Astrocyte (in vitro differentiated cells and primary cell): Measurements from ENCODE around the gene KIF5A. TPM values are rescaled to one million over a fixed set of nuclear protein-coding genes. Genes with fewer than 3 reads are reported as not detected.

Experiments used
- DNase-seq: peaks from one replicate; pipeline ENCODE4 v3.0.0-alpha.2; 2010; ENCODE audit warnings: low read depth
- FAIRE-seq: peaks from 2 replicates; lab custom pipeline; 2011; peaks lifted over from hg19 to GRCh38; lab: Jason Lieb, UNC
- H2AFZ ChIP-seq: 2 replicates; pipeline ENCODE4 v1.6.0; 2012; ENCODE audit warnings: low read depth, low read length, inconsistent platforms
- H3K27ac ChIP-seq: 2 replicates; pipeline ENCODE4 v1.5.1; 2011; ENCODE audit warnings: low read depth, low read length, inconsistent platforms
- H3K27me3 ChIP-seq: 2 replicates; pipeline ENCODE4 v1.6.0; 2011; ENCODE audit warnings: low read length, inconsistent platforms; ENCODE audit not compliant: insufficient read depth
- H3K36me3 ChIP-seq: 2 replicates; pipeline ENCODE4 v1.5.1; 2011; ENCODE audit warnings: low read length, inconsistent platforms; ENCODE audit not compliant: insufficient read depth
- H3K4me1 ChIP-seq: 2 replicates; pipeline ENCODE4 v1.5.1; 2011; ENCODE audit warnings: low read length, inconsistent platforms; ENCODE audit not compliant: insufficient read depth
- H3K4me2 ChIP-seq: 2 replicates; pipeline ENCODE4 v1.6.0; 2012; ENCODE audit warnings: low read length, inconsistent platforms
- H3K4me3 ChIP-seq: 2 replicates; pipeline ENCODE4 v1.5.1; 2011; ENCODE audit warnings: low read depth, mild to moderate bottlenecking, low read length, inconsistent platforms; ENCODE audit not compliant: insufficient read depth
- H3K79me2 ChIP-seq: 2 replicates; pipeline ENCODE4 v1.6.0; 2012; ENCODE audit warnings: mild to moderate bottlenecking, low read length, inconsistent platforms; ENCODE audit not compliant: insufficient read depth
- H3K9ac ChIP-seq: 2 replicates; pipeline ENCODE4 v1.6.0; 2012; ENCODE audit warnings: mild to moderate bottlenecking, low read length, inconsistent platforms
- H3K9me3 ChIP-seq: 2 replicates; pipeline ENCODE4 v1.5.1; 2012; ENCODE audit warnings: low read depth, mild to moderate bottlenecking, low read length, inconsistent platforms; ENCODE audit not compliant: insufficient read depth
- H4K20me1 ChIP-seq: 2 replicates; pipeline ENCODE4 v1.6.0; 2012; ENCODE audit warnings: low read length, inconsistent platforms; ENCODE audit not compliant: insufficient read depth
- H3K27ac Mint-ChIP-seq: one replicate; pipeline ENCODE4 v1.8.0; 2021; ENCODE audit warnings: mild to moderate bottlenecking, mixed read lengths; ENCODE audit not compliant: unreplicated experiment
- H3K27me3 Mint-ChIP-seq: one replicate; pipeline ENCODE4 v1.8.0; 2021; ENCODE audit warnings: low read depth, mixed read lengths; ENCODE audit not compliant: unreplicated experiment
- H3K36me3 Mint-ChIP-seq: one replicate; pipeline ENCODE4 v1.8.0; 2021; ENCODE audit warnings: low read depth, mixed read lengths; ENCODE audit not compliant: unreplicated experiment
- H3K4me1 Mint-ChIP-seq: one replicate; pipeline ENCODE4 v1.8.0; 2021; ENCODE audit warnings: low read depth, mixed read lengths; ENCODE audit not compliant: unreplicated experiment
- H3K4me3 Mint-ChIP-seq: one replicate; pipeline ENCODE4 v1.8.0; 2021; ENCODE audit warnings: mild to moderate bottlenecking, moderate library complexity, mixed read lengths; ENCODE audit not compliant: unreplicated experiment
- H3K9me3 Mint-ChIP-seq: one replicate; pipeline ENCODE4 v1.8.0; 2021; ENCODE audit warnings: mild to moderate bottlenecking, mixed read lengths; ENCODE audit not compliant: unreplicated experiment
- CTCF ChIP-seq: IDR thresholded peaks from 2 replicates; pipeline ENCODE4 v1.5.1; 2011; ENCODE audit warnings: low read depth, mild to moderate bottlenecking, inconsistent platforms, low read length, moderate library complexity; ENCODE audit not compliant: insufficient read depth
- EZH2 ChIP-seq: IDR thresholded peaks from 2 replicates; pipeline ENCODE4 v1.6.1; 2012; ENCODE audit warnings: mild to moderate bottlenecking, low read length, inconsistent platforms; ENCODE audit not compliant: insufficient read depth
- microRNA-seq: library from miRNA; unstranded; fragments of <30 nt; microRNA quantifications from one replicate; pipeline ENCODE4 v1.2.0, GENCODE V29; 2020
- total RNA-seq: library from RNA; stranded (reverse); gene quantifications from 2 replicates; pipeline ENCODE4 v1.2.1, GENCODE V29; 2021

Gene KIF5A
- total RNA-seq, 1 donor from 2014 or later = 7.2 TPM

- Histone ChIP-seq H3K27me3 (peaks cover 28% of the 10 kb centered on the region), H3K4me2 (peak within 1 kb of the TSS; percentile 91), H3K79me2 (no peaks in the 10 kb centered on the region), H3K4me1 (peaks cover 5% of the 10 kb centered on the region), H3K9me3 (no peaks in the 10 kb centered on the region), H3K36me3 (no peaks in the 10 kb centered on the region), H3K27ac (no peak within 1 kb of the TSS), H4K20me1 (no peaks in the 10 kb centered on the region), H3K4me3 (peak within 1 kb of the TSS; percentile 62), H2AFZ (peak within 1 kb of the TSS; percentile 83), H3K9ac (peak within 1 kb of the TSS; percentile 60)
- TF ChIP-seq CTCF = peak; percentile 49
- no peak for TF ChIP-seq EZH2
- DNase-seq = no peak
- Mint-ChIP-seq H3K27ac (no peak within 1 kb of the TSS), H3K4me3 (peak within 1 kb of the TSS; percentile 70), H3K4me1 (no peaks in the 10 kb centered on the region), H3K9me3 (peaks cover 2% of the 10 kb centered on the region), H3K27me3 (peaks cover 50% of the 10 kb centered on the region), H3K36me3 (no peaks in the 10 kb centered on the region)
- FAIRE-seq = no peak
Observed at GRCh38 chr12:57632958-57633840, 83.4 kb downstream of the KIF5A start, which contains the start of gene B4GALNT1. Gene B4GALNT1 (minus strand): TSS chr12:57633201. CDS start chr12:57632132, 1,069 bp downstream.

Small RNAs within 50 kb of the gene (microRNA-seq; reads per million reads assigned to microRNA genes)
- 1.4 reads per million for gene MIR616
- not detected for gene MIR6758

Other genes with a start within 250 kb of the KIF5A start
- gene R3HDM2, start 119.0 kb upstream of the KIF5A start, total RNA-seq = 18.8 and 19.2 TPM in 2 replicates
- not detected in 2 replicates for gene INHBC, start 115.3 kb upstream of the KIF5A start, total RNA-seq
- gene INHBE, start 94.7 kb upstream of the KIF5A start, total RNA-seq = 24.6 and 37.5 TPM in 2 replicates
- 5.8 and 6.8 TPM in 2 replicates for gene GLI1, start 90.3 kb upstream of the KIF5A start, total RNA-seq
- gene ARHGAP9, start 70.2 kb upstream of the KIF5A start, total RNA-seq = 2.5 and 3.1 TPM in 2 replicates
- gene MARS1, start 62.0 kb upstream of the KIF5A start, total RNA-seq = 351 and 384 TPM in 2 replicates
- 42.6 and 45.1 TPM in 2 replicates for gene DDIT3, start 29.5 kb upstream of the KIF5A start, total RNA-seq
- 55.3 and 58.5 TPM in 2 replicates for gene MBD6, start 27.2 kb upstream of the KIF5A start, total RNA-seq
- 94.5 and 107 TPM in 2 replicates for gene DCTN2, start 2.9 kb upstream of the KIF5A start, total RNA-seq
- 43.3 and 43.6 TPM in 2 replicates for gene PIP4K2C, start 41.1 kb downstream of the KIF5A start, total RNA-seq
- gene DTX3, start 54.8 kb downstream of the KIF5A start, total RNA-seq = 18.3 and 20.8 TPM in 2 replicates
- gene ARHGEF25, start 61.4 kb downstream of the KIF5A start, total RNA-seq = 16.8 and 24.5 TPM in 2 replicates
- gene B4GALNT1, start 83.2 kb downstream of the KIF5A start, total RNA-seq = 2.5 and 2.6 TPM in 2 replicates
- 194 and 215 TPM in 2 replicates for gene OS9, start 144.1 kb downstream of the KIF5A start, total RNA-seq
- gene AGAP2, start 188.7 kb downstream of the KIF5A start, total RNA-seq = 0.14 and 0.17 TPM in 2 replicates
- gene TSPAN31, start 195.0 kb downstream of the KIF5A start, total RNA-seq = 18.6 and 22.9 TPM in 2 replicates
- gene CDK4, start 202.3 kb downstream of the KIF5A start, total RNA-seq = 113 and 133 TPM in 2 replicates
- gene MARCHF9, start 205.1 kb downstream of the KIF5A start, total RNA-seq = 11.3 and 13.0 TPM in 2 replicates
- gene CYP27B1, start 217.0 kb downstream of the KIF5A start, total RNA-seq = 1.5 TPM in 2 replicates
- 21.1 and 25.7 TPM in 2 replicates for gene METTL1, start 222.1 kb downstream of the KIF5A start, total RNA-seq
- gene EEF1AKMT3, start 222.6 kb downstream of the KIF5A start, total RNA-seq = 8.1 and 11.6 TPM in 2 replicates
- 26.6 and 30.0 TPM in 2 replicates for gene TSFM, start 232.7 kb downstream of the KIF5A start, total RNA-seq